ENCODE results near the gene PHLDA3. TPM values are rescaled to one million over a fixed set of nuclear protein-coding genes. Genes with fewer than 3 reads are reported as not detected.

Gene PHLDA3
- total RNA-seq, 1 donor from 2014 or later = 50.6 TPM

- Mint-ChIP-seq H3K4me1 (ENCODE audit: unreplicated experiment) (peaks cover 61% of the 10 kb centered on the region), H3K27ac (ENCODE audit: unreplicated experiment) (no peak overlapping the region)
Observed at GRCh38 chr1:201465698-201466290, 3.2 kb downstream of the PHLDA3 start.

GRCh38 chr1:201463071-201463552 is 5.9 kb downstream of the PHLDA3 start:
- Mint-ChIP-seq H3K27ac (ENCODE audit: unreplicated experiment) (peak overlapping the region; percentile 57), H3K4me1 (ENCODE audit: unreplicated experiment) (peaks cover 59% of the 10 kb centered on the region), H3K36me3 (ENCODE audit: unreplicated experiment) (peaks cover 16% of the 10 kb centered on the region), H3K4me3 (ENCODE audit: unreplicated experiment) (no peak overlapping the region), H3K27me3 (ENCODE audit: unreplicated experiment) (no peaks in the 10 kb centered on the region), H3K9me3 (ENCODE audit: unreplicated experiment) (no peaks in the 10 kb centered on the region)
- no peak for TF ChIP-seq CTCF (IDR thresholded peaks at IDR 0.05)
- DNase-seq (ENCODE audit: extremely low spot score, unreplicated experiment) = no peak

More at GRCh38 chr1:201465698-201466290, 3.2 kb downstream of the PHLDA3 start:
- Mint-ChIP-seq H3K4me3 (ENCODE audit: unreplicated experiment) (no peak overlapping the region), H3K27me3 (ENCODE audit: unreplicated experiment) (no peaks in the 10 kb centered on the region), H3K36me3 (ENCODE audit: unreplicated experiment) (peaks cover 16% of the 10 kb centered on the region), H3K9me3 (ENCODE audit: unreplicated experiment) (no peaks in the 10 kb centered on the region)
- DNase-seq (ENCODE audit: extremely low spot score, unreplicated experiment) = no peak
- no peak for TF ChIP-seq CTCF (IDR thresholded peaks at IDR 0.05)

DNA sequence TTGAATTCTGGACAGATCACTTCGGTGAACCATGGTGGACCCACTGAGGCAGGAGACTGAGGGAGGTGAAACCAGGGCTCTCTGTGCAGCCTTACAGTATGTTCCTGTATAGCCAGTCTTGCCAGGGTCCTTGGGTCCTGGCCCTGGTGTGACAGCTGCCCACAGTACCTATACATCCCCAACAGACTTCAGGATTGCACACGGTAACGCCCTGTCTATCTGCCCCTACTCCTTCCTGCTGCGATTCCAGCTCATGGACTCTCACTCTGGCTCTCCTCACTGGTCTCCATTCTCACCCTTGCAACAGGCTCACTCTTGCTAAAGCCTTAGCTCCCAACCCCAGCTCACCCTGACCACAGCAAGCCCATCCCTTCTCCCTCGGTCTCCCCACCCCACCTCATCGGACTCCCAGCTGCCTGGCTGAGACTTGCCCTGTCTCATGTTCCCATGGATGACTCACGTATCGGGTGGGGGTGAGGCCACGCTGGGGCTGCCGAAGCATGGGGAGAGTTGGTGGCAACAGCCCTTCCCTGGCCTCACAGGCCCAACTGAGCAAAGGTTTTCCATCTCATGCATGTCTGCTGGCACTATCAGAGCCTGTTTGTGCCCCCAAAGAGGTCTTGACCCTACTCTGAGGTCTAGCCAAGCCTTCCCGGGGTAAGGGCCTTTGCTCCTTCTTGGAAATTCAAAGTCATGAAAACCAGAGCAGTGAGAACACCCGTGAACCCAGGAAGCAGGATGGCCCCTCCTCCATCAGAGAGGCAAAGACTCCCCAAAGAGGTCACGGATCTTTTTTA is 7.1 kb downstream of the PHLDA3 start:
- H3K4me1 Mint-ChIP-seq (ENCODE audit: unreplicated experiment) = peaks cover 58% of the 10 kb centered on the region
- no peak for TF ChIP-seq CTCF (IDR thresholded peaks at IDR 0.05)
- H3K9me3 Mint-ChIP-seq (ENCODE audit: unreplicated experiment) = no peaks in the 10 kb centered on the region
- H3K4me3 Mint-ChIP-seq (ENCODE audit: unreplicated experiment) = no peak overlapping the region
- peak overlapping the region; percentile 93 for H3K27ac Mint-ChIP-seq (ENCODE audit: unreplicated experiment)
- H3K36me3 Mint-ChIP-seq (ENCODE audit: unreplicated experiment) = peaks cover 16% of the 10 kb centered on the region
- H3K27me3 Mint-ChIP-seq (ENCODE audit: unreplicated experiment) = no peaks in the 10 kb centered on the region
- peak; percentile 92 for DNase-seq (ENCODE audit: extremely low spot score, unreplicated experiment)

GRCh38 chr1:201460814-201461644 is 8.0 kb downstream of the PHLDA3 start:
- Mint-ChIP-seq H3K9me3 (ENCODE audit: unreplicated experiment) (no peaks in the 10 kb centered on the region), H3K36me3 (ENCODE audit: unreplicated experiment) (peaks cover 16% of the 10 kb centered on the region), H3K4me3 (ENCODE audit: unreplicated experiment) (no peak overlapping the region), H3K27ac (ENCODE audit: unreplicated experiment) (peak overlapping the region; percentile 93), H3K27me3 (ENCODE audit: unreplicated experiment) (no peaks in the 10 kb centered on the region), H3K4me1 (ENCODE audit: unreplicated experiment) (peaks cover 55% of the 10 kb centered on the region)
- DNase-seq (ENCODE audit: extremely low spot score, unreplicated experiment) = no peak
- no peak for TF ChIP-seq CTCF (IDR thresholded peaks at IDR 0.05)
